ENCODE data around the gene TMEM38B.

Gene TMEM38B

DNA sequence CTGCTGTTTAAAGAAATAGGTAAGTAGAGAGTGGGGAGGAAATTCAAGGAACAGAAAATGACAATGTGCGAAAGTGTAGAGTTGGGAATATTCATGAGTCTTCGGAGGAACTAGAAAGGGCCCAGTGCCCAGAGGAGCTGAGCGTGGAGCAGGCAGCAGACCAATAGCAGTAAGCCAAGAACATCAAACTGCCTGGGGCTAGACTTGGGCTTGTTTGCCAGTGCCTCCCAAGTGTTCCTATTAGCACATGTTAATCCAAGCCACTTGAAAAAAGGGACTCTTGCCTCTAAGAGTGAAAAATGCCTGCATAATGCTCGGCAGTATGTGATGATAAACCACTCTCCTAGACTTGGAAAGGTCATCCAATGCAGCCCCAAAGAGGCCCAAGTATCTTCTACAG is 33.3 kb upstream of the TMEM38B start:
- TF ChIP-seq, protein P1, sequence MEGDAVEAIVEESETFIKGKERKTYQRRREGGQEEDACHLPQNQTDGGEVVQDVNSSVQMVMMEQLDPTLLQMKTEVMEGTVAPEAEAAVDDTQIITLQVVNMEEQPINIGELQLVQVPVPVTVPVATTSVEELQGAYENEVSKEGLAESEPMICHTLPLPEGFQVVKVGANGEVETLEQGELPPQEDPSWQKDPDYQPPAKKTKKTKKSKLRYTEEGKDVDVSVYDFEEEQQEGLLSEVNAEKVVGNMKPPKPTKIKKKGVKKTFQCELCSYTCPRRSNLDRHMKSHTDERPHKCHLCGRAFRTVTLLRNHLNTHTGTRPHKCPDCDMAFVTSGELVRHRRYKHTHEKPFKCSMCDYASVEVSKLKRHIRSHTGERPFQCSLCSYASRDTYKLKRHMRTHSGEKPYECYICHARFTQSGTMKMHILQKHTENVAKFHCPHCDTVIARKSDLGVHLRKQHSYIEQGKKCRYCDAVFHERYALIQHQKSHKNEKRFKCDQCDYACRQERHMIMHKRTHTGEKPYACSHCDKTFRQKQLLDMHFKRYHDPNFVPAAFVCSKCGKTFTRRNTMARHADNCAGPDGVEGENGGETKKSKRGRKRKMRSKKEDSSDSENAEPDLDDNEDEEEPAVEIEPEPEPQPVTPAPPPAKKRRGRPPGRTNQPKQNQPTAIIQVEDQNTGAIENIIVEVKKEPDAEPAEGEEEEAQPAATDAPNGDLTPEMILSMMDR (conservative IDR thresholded peaks at IDR 0.05; ENCODE audit: low read depth, low read length): no peak
- no peak for DNase-seq (ENCODE audit: low read depth)
- H3K4me3 ChIP-seq (ENCODE audit: low read length): no peak overlapping the region

DNA sequence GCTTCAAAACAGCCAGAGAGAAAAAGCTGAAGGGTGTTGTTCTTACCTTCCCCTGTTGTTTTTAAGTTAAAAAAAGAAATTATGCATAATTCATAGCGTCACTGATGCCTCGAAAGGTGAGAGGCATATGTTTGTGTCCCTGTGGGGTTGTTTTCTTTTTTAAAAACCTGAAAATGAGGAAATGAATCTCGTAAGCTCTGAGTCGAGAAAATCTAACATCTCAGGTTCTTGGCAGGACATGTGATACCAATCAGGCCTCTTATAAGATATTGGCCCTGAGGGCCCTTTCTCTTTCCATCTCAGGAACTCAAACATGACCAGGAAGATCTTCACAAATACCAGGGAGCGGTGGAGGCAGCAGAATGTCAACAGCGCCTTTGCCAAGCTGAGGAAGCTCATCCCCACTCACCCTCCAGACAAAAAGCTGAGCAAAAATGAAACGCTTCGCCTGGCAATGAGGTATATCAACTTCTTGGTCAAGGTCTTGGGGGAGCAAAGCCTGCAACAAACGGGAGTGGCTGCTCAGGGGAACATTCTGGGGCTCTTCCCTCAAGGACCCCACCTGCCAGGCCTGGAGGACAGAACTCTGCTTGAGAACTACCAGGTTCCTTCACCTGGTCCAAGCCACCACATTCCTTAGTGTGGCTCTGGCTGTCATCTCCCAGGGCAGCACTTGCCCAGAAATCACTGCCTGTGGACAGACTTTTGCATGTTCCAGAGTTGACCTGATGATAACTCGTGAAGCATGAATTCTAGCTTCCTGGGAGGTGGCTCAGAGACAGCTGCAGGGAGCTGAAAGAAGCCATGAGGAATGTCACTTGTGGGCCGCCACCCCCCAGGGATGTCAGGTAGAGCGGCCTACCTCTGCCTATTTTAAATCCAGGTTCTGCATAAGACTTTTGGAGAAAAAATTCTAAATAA is 31.9 kb upstream of the TMEM38B start, which contains the start of gene TAL2:
Gene TAL2, plus strand, starts transcription at position 274 of the 921 bp plus-strand sequence. Its CDS starts 40 bp downstream, at position 314.
- DNase-seq (ENCODE audit: low read depth): no peak
- TF ChIP-seq, protein P1 (conservative IDR thresholded peaks at IDR 0.05; ENCODE audit: low read depth, low read length): no peak
- no peak within 1 kb of the TSS for H3K4me3 ChIP-seq (ENCODE audit: low read length)

DNA sequence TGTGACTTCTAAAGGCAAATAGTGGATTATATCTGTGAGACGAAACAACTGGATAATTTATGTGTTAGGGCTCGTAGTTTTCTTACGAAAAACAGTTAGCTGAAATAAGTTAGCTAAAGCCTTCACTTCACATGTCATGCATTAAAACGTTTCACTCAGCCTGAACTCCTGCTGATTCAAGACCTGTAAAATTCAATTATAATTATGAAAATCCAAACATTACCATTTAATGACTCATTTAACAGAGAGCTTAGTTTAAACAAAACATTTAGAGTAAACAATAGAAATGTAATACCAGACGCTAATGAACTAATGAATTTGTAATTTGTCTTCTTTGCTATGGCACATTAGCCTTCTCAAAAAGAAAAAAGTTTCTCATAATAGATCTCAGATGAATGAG is 30.4 kb upstream of the TMEM38B start:
- DNase-seq (ENCODE audit: low read depth): no peak
- TF ChIP-seq, protein P1 (conservative IDR thresholded peaks at IDR 0.05; ENCODE audit: low read depth, low read length): no peak
- H3K4me3 ChIP-seq (ENCODE audit: low read length): no peak overlapping the region

DNA sequence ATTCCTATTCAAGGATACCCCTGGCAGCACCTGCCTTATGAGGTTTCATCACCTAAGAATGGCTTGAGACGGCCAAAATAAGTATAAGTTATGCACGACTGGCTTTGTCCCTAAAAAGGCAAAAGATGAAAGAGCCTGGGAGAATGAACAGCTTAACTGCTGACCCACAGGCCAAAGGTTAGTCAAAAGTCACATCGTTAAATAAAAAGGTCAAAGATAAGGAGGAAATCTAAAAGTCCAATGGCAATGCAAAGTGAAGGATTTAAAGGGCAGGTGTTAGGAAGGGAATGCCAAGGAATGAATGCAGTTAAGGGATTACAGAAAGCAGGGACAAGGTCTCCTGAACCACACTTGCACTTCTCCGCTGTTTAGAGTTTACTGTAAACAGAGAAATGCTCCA is 26.5 kb upstream of the TMEM38B start:
- DNase-seq (ENCODE audit: low read depth): no peak
- TF ChIP-seq, protein P1 (conservative IDR thresholded peaks at IDR 0.05; ENCODE audit: low read depth, low read length): no peak
- no peak overlapping the region for H3K4me3 ChIP-seq (ENCODE audit: low read length)

DNA sequence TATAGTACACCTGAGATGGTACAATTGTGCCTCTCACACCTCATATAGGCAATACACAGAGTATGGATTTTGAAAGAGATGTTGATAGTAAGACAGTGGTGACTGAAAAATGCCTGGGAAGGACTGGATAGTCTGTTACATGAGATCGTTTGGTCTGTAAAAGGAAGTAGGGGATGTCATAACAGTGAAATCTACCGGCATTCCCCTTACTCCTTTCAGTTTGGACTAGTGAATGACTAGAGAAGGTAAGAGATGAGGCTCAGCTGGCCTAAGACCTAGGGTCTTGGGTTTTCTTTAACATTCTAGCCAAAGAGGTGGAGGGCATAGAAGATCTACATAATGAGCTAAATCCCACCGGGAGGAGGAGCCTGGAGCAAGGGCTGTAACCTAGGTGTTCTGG is 24.0 kb upstream of the TMEM38B start:
- TF ChIP-seq, protein P1 (conservative IDR thresholded peaks at IDR 0.05; ENCODE audit: low read depth, low read length): no peak
- H3K4me3 ChIP-seq (ENCODE audit: low read length): no peak overlapping the region
- no peak for DNase-seq (ENCODE audit: low read depth)

DNA sequence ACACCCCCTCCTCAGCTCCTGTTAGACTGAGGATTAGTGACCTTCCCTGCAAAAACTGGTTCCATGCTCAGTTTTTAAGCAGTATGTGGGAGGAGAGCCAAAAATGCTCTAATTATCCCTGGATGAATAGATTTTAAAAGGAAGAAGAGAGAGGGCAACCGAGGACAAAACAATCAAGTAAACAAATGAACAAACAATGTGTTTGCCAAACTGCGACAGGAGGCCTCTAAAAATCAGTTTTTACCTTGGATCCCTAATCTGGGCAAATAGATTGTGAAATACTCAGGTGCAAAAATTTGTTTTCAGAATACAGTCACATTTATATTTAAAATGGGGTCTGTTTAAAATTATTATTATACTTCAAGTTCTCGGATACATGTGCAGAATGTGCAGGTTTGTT is 23.6 kb upstream of the TMEM38B start:
- DNase-seq (ENCODE audit: low read depth): no peak
- no peak overlapping the region for H3K4me3 ChIP-seq (ENCODE audit: low read length)
- TF ChIP-seq, protein P1 (conservative IDR thresholded peaks at IDR 0.05; ENCODE audit: low read depth, low read length): no peak

DNA sequence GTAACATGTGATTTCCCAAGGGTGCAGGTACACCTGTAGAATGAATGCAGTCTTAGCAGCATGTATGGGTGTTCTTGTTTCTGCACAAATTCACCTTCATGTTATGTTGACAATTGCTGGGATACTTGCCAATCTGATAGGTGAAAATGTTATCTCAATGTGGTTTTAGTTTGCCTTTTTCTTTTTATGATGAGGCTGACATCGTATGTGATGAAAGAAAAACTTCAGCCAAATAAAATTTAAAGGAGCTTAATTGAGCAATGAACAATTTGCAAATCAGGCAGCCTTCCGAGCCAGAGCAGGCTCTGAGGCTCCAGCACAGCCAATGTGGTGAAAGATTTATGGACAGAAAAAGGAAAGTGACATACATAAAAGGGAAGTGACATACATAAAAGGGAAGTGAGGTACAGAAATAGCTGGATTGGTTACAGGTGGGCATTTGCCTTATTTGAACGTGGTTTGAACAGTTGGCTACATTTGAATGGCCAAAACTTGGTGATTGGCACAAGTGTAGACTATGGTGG is 21.6 kb upstream of the TMEM38B start:
- TF ChIP-seq, protein P1 (conservative IDR thresholded peaks at IDR 0.05; ENCODE audit: low read depth, low read length): no peak
- no peak overlapping the region for H3K4me3 ChIP-seq (ENCODE audit: low read length)
- no peak for DNase-seq (ENCODE audit: low read depth)

All from retinal pigment epithelial cell (primary cell).